Kidney (tissue), 14 donors: ENCODE results near the gene LTBP1. TPM values are rescaled to one million over a fixed set of nuclear protein-coding genes. Genes with fewer than 3 reads are reported as not detected.

Experiments
- DNase-seq, 5 donors: peaks; one replicate each; pipeline ENCODE4 v3.0.0-alpha.2; 2013 to 2020
- FAIRE-seq: peaks from 2 replicates; lab custom pipeline; 2012; peaks lifted over from hg19 to GRCh38; lab: Jason Lieb, UNC
- H3K27ac ChIP-seq, 2 donors: one replicate each; pipeline ENCODE4 v1.7.0; 2013; ENCODE audit warnings: low read depth in 2 of 2, low read length in 2 of 2, inconsistent platforms in 1 of 2
- H3K27me3 ChIP-seq: one replicate; pipeline ENCODE4 v1.7.1; 2013; ENCODE audit warnings: low read length, inconsistent platforms; ENCODE audit not compliant: control insufficient read depth, insufficient read depth
- H3K36me3 ChIP-seq, 3 donors: one replicate each; pipeline versions ENCODE4 v1.7.0 to v1.7.1; 2013; ENCODE audit warnings: low read length in 3 of 3, control low read depth in 1 of 3, inconsistent platforms in 1 of 3; ENCODE audit not compliant: insufficient read depth in 3 of 3, control insufficient read depth in 2 of 3
- H3K4me1 ChIP-seq, 3 donors: one replicate each; pipeline versions ENCODE4 v1.7.0 to v1.7.1; 2013; ENCODE audit warnings: low read length in 3 of 3, inconsistent platforms in 1 of 3, low read depth in 1 of 3; ENCODE audit not compliant: control insufficient read depth in 2 of 3, insufficient read depth in 2 of 3
- H3K4me3 ChIP-seq, 3 donors: one replicate each; pipeline versions ENCODE4 v1.7.0 to v1.8.1; 2013; ENCODE audit warnings: low read length in 3 of 3, control low read depth in 1 of 3, inconsistent platforms in 1 of 3
- H3K9ac ChIP-seq, 3 donors: one replicate each; pipeline versions ENCODE4 v1.7.0 to v1.7.1; 2013; ENCODE audit warnings: low read length in 3 of 3, control low read depth in 1 of 3, inconsistent platforms in 1 of 3
- H3K9me3 ChIP-seq, 3 donors: one replicate each; pipeline versions ENCODE4 v1.7.0 to v1.7.1; 2013; ENCODE audit warnings: low read length in 3 of 3, control low read depth in 1 of 3, inconsistent platforms in 1 of 3; ENCODE audit not compliant: control insufficient read depth in 2 of 3, insufficient read depth in 1 of 3
- intact Hi-C: fragments of 100-400 bp; cut with DNase I; formaldehyde crosslinking; loops from one replicate; pipeline ENCODE4 v1.11.1; 2022
- polyA plus RNA-seq: library from polyadenylated mRNA; stranded (reverse); fragments of 350-450 nt; fragmentation: Illumina TruSeq; extraction: RNeasy Lipid Tissue Mini Kit (QIAGEN cat#74804); gene quantifications from one replicate; pipeline ENCODE4 v1.2.3, GENCODE V29; 2014; ENCODE audit warnings: low read depth, low replicate concordance; ENCODE audit not compliant: insufficient read depth
- total RNA-seq: library from RNA; stranded (reverse); fragmentation: NEBNext Ultra II Directional; extraction: Animal tissue kit (Norgen Biotek cat#: 25700); gene quantifications from one replicate; pipeline ENCODE4 v1.2.1, GENCODE V29; 2021
- TF ChIP-seq, protein P1 (sequence below): IDR thresholded peaks from 3 replicates; pipeline ENCODE4 v1.5.1; 2012; ENCODE audit warnings: mild to moderate bottlenecking, moderate library complexity, borderline replicate concordance; ENCODE audit not compliant: insufficient read depth; ENCODE audit errors: extremely low read depth
- donor health status: control.
- donor health status: control.
- donor health status: control.
- donor health status: control.
- donor health status: control.
- donor health status: DM: yes; HTN: yes; CAD: no.
- donor health status: Normal renal cell carcinoma (clear cell type).

LTBP1 gene
- total and polyA plus RNA-seq, 2 donors from 2014 or later = 9.3 to 39.8 TPM

DNA sequence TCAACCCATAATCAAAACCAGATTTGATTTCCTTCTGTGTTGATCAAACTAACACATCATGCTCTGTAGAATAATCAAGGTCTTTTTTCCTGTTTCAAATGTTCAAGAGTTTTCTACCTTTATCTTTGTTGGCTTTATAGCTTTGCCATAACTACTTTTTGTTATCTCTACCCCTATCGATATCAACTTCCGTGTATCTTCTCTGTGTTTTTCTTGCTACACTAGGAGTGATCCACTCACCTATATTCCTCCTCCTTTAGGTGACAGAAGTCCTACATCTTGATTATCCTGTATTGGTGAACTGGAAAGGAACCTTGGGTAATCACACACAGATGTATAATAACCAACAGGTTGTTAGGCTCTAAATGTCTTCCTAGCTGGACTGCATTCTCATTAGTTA, 85.5 kb downstream of the LTBP1 start:
- DNase-seq = no peak
- H3K27me3 ChIP-seq = no peaks in the 10 kb centered on the region
- no peak overlapping the region for H3K27ac ChIP-seq
- H3K9me3 ChIP-seq = no peaks in the 10 kb centered on the region
- H3K36me3 ChIP-seq = no peaks in the 10 kb centered on the region
- TF ChIP-seq, protein P1, sequence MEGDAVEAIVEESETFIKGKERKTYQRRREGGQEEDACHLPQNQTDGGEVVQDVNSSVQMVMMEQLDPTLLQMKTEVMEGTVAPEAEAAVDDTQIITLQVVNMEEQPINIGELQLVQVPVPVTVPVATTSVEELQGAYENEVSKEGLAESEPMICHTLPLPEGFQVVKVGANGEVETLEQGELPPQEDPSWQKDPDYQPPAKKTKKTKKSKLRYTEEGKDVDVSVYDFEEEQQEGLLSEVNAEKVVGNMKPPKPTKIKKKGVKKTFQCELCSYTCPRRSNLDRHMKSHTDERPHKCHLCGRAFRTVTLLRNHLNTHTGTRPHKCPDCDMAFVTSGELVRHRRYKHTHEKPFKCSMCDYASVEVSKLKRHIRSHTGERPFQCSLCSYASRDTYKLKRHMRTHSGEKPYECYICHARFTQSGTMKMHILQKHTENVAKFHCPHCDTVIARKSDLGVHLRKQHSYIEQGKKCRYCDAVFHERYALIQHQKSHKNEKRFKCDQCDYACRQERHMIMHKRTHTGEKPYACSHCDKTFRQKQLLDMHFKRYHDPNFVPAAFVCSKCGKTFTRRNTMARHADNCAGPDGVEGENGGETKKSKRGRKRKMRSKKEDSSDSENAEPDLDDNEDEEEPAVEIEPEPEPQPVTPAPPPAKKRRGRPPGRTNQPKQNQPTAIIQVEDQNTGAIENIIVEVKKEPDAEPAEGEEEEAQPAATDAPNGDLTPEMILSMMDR = no peak
- H3K9ac ChIP-seq = no peak overlapping the region
- intact Hi-C loops = no loop called here
- peaks cover 0 to 2% (median 0%) of the 10 kb centered on the region in 3 donors for H3K4me1 ChIP-seq
- H3K4me3 ChIP-seq = no peak overlapping the region
- FAIRE-seq = no peak

DNA sequence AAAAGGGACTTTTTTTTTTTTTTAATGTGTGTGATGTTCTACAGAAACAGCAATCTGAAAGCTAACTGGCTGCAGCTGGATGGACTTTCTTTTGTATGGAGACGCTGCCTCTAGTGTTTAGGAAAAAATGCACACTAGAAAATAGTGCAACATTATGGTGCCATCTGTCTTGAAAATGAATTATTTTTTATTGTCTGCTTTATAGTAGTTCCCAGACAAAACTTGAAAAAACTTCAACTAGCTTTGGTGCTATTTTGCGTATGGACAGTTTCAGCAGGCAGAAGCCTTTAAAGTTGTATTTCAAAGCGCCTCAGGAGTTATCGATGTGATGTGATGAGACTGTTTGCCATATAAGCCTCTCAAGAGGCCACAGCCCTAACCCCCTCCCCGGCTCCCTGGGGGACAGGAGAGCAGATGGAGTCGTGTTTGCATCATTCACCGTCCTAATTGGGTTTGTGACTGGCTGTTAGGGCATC, 86.9 kb downstream of the LTBP1 start:
- H3K4me3 ChIP-seq = peak overlapping the region in 2 of 3 donors; percentile 21 to 40
- FAIRE-seq = peak; percentile 42

GRCh38 chr2:33034784-33035183, 88.0 kb downstream of the LTBP1 start:
- no peaks in the 10 kb centered on the region for H3K9me3 ChIP-seq
- DNase-seq (no peak), FAIRE-seq (no peak)
- no peak overlapping the region for H3K4me3 ChIP-seq
- H3K27ac ChIP-seq = no peak overlapping the region
- TF ChIP-seq, protein P1 = peak; percentile 25
- no peaks in the 10 kb centered on the region for H3K27me3 ChIP-seq
- no peaks in the 10 kb centered on the region for H3K36me3 ChIP-seq
- intact Hi-C loops = no loop called here
- no peak overlapping the region for H3K9ac ChIP-seq
- peaks cover 0 to 2% (median 0%) of the 10 kb centered on the region in 3 donors for H3K4me1 ChIP-seq

More for the DNA sequence above, 86.9 kb downstream of the LTBP1 start:
- Histone ChIP-seq H3K9ac (no peak overlapping the region), H3K27ac (no peak overlapping the region), H3K36me3 (no peaks in the 10 kb centered on the region), H3K27me3 (no peaks in the 10 kb centered on the region), H3K4me1 (peaks cover 0 to 2% (median 0%) of the 10 kb centered on the region in 3 donors), H3K9me3 (no peaks in the 10 kb centered on the region)
- intact Hi-C loops = no loop called here
- peak in 2 of 5 donors; percentile 71 to 85 for DNase-seq
- TF ChIP-seq, protein P1 = peak; percentile 61

- Histone ChIP-seq H3K4me3 (no peak overlapping the region), H3K9ac (no peak overlapping the region), H3K27ac (no peak overlapping the region), H3K9me3 (peaks cover 0 to 3% (median 0%) of the 10 kb centered on the region in 3 donors), H3K27me3 (no peaks in the 10 kb centered on the region), H3K36me3 (no peaks in the 10 kb centered on the region), H3K4me1 (peaks cover 0 to 4% (median 2%) of the 10 kb centered on the region in 3 donors)
- intact Hi-C loops = no loop called here
- FAIRE-seq = no peak
- no peak for DNase-seq
- TF ChIP-seq, protein P1 = no peak
Measured at GRCh38 chr2:33038230-33038629, 91.5 kb downstream of the LTBP1 start.
